ENCODE measurements around the gene PXMP2.

- TF ChIP-seq CTCF (IDR thresholded peaks at IDR 0.05) (no peak), EP300 (IDR thresholded peaks at IDR 0.05) (no peak)
Observed at GRCh38 chr12:132672116-132672515, 15.3 kb upstream of the PXMP2 start.
